ENCODE measurements around the gene MARVELD3. TPM values are rescaled to one million over a fixed set of nuclear protein-coding genes. Genes with fewer than 3 reads are reported as not detected.

The MARVELD3 gene
- total RNA-seq, 1 experiment from 2014 or later: 51.7 TPM

- Histone ChIP-seq H3K27me3 (replicated peaks; ENCODE audit: control insufficient read depth, insufficient read depth, low read length) (no peaks in the 10 kb centered on the region), H3K4me3 (ENCODE audit: low read depth, low read length) (no peak overlapping the region), H3K4me1 (peaks cover 26% of the 10 kb centered on the region), H3K36me3 (ENCODE audit: control insufficient read depth, insufficient read depth, low read length) (no peaks in the 10 kb centered on the region), H3K9me3 (no peaks in the 10 kb centered on the region)
- Mint-ChIP-seq H3K36me3 (ENCODE audit: insufficient read depth, unreplicated experiment) (peaks cover 44% of the 10 kb centered on the region), H3K9me3 (ENCODE audit: unreplicated experiment) (no peaks in the 10 kb centered on the region), H3K27me3 (ENCODE audit: insufficient read depth, unreplicated experiment) (no peaks in the 10 kb centered on the region), H3K4me3 (ENCODE audit: unreplicated experiment) (no peak overlapping the region), H3K27ac (ENCODE audit: unreplicated experiment) (no peak overlapping the region), H3K4me1 (ENCODE audit: low read depth, unreplicated experiment) (peaks cover 26% of the 10 kb centered on the region)
- no TSS peak for BruUV-seq (replicated peaks)
- ChIA-PET POLR2A (interaction anchor here (0.6 kb wide), 1 partner anchor 65 kb away, joined by 4 read pairs; no protein-coding TSS in a partner anchor), CTCF (no interaction called here)
- DNase-seq: no peak
- intact Hi-C loops (cut with micrococcal nuclease; ENCODE audit: unreplicated experiment): no loop called here
- TF ChIP-seq CTCF (IDR thresholded peaks at IDR 0.05; ENCODE audit: insufficient read depth in 1 of 2, low read depth in 1 of 2, low read length in 1 of 2, severe bottlenecking in 1 of 2, unreplicated experiment in 1 of 2): no peak
Measured at GRCh38 chr16:71673582-71673973, 47.6 kb downstream of the MARVELD3 start.

- Histone ChIP-seq H3K36me3 (ENCODE audit: control insufficient read depth, insufficient read depth, low read length) (no peaks in the 10 kb centered on the region), H3K4me1 (peaks cover 19% of the 10 kb centered on the region), H3K27me3 (replicated peaks; ENCODE audit: control insufficient read depth, insufficient read depth, low read length) (no peaks in the 10 kb centered on the region), H3K9me3 (no peaks in the 10 kb centered on the region), H3K4me3 (ENCODE audit: low read depth, low read length) (no peak overlapping the region)
- intact Hi-C loops (cut with micrococcal nuclease; ENCODE audit: unreplicated experiment): no loop called here
- no peak for TF ChIP-seq CTCF (IDR thresholded peaks at IDR 0.05; ENCODE audit: insufficient read depth in 1 of 2, low read depth in 1 of 2, low read length in 1 of 2, severe bottlenecking in 1 of 2, unreplicated experiment in 1 of 2)
- CTCF ChIA-PET: interaction anchor here (0.6 kb wide), 1 partner anchor 228 kb away, joined by 4 read pairs; no protein-coding TSS in a partner anchor
- POLR2A ChIA-PET: no interaction called here
- no peaks in the 10 kb centered on the region for H3K9me3 Mint-ChIP-seq (ENCODE audit: unreplicated experiment)
- no peaks in the 10 kb centered on the region for H3K27me3 Mint-ChIP-seq (ENCODE audit: insufficient read depth, unreplicated experiment)
- H3K36me3 Mint-ChIP-seq (ENCODE audit: insufficient read depth, unreplicated experiment): peaks cover 50% of the 10 kb centered on the region
- no peak overlapping the region for H3K4me3 Mint-ChIP-seq (ENCODE audit: unreplicated experiment)
- H3K27ac Mint-ChIP-seq (ENCODE audit: unreplicated experiment): no peak overlapping the region
- no TSS peak for BruUV-seq (replicated peaks)
- no peak for DNase-seq
- H3K4me1 Mint-ChIP-seq (ENCODE audit: low read depth, unreplicated experiment): peaks cover 19% of the 10 kb centered on the region
Measured at GRCh38 chr16:71674229-71674628, 48.2 kb downstream of the MARVELD3 start.

GRCh38 chr16:71675380-71675779 lies 49.4 kb downstream of the MARVELD3 start:
- CTCF ChIA-PET: no interaction called here
- H3K9me3 Mint-ChIP-seq (ENCODE audit: unreplicated experiment): no peaks in the 10 kb centered on the region
- intact Hi-C loops (cut with micrococcal nuclease; ENCODE audit: unreplicated experiment): no loop called here
- no peak overlapping the region for H3K27ac Mint-ChIP-seq (ENCODE audit: unreplicated experiment)
- no peaks in the 10 kb centered on the region for H3K27me3 Mint-ChIP-seq (ENCODE audit: insufficient read depth, unreplicated experiment)
- Histone ChIP-seq H3K27me3 (replicated peaks; ENCODE audit: control insufficient read depth, insufficient read depth, low read length) (no peaks in the 10 kb centered on the region), H3K4me1 (peaks cover 8% of the 10 kb centered on the region), H3K36me3 (ENCODE audit: control insufficient read depth, insufficient read depth, low read length) (no peaks in the 10 kb centered on the region), H3K4me3 (ENCODE audit: low read depth, low read length) (no peak overlapping the region), H3K9me3 (no peaks in the 10 kb centered on the region)
- no TSS peak for BruUV-seq (replicated peaks)
- H3K36me3 Mint-ChIP-seq (ENCODE audit: insufficient read depth, unreplicated experiment): peaks cover 49% of the 10 kb centered on the region
- no peak for TF ChIP-seq CTCF (IDR thresholded peaks at IDR 0.05; ENCODE audit: insufficient read depth in 1 of 2, low read depth in 1 of 2, low read length in 1 of 2, severe bottlenecking in 1 of 2, unreplicated experiment in 1 of 2)
- POLR2A ChIA-PET: no interaction called here
- H3K4me3 Mint-ChIP-seq (ENCODE audit: unreplicated experiment): no peak overlapping the region
- H3K4me1 Mint-ChIP-seq (ENCODE audit: low read depth, unreplicated experiment): peaks cover 8% of the 10 kb centered on the region
- DNase-seq: no peak

Measured in Caco-2 (cell line).